Activated CD4-positive, alpha-beta T cell treated with anti-CD3 and anti-CD28 coated beads, Interleukin-2, Interleukin-4, amounts not matched to agents 100 ng/mL and 50 ng/mL, durations not matched to agents 16 hours and 8 hours (primary cell): ENCODE results near the gene TAF1B.

Experiments
- DNase-seq: peaks from one replicate; pipeline ENCODE4 v3.0.0-alpha.2; 2020; ENCODE audit warnings: low spot score

Gene TAF1B

DNA sequence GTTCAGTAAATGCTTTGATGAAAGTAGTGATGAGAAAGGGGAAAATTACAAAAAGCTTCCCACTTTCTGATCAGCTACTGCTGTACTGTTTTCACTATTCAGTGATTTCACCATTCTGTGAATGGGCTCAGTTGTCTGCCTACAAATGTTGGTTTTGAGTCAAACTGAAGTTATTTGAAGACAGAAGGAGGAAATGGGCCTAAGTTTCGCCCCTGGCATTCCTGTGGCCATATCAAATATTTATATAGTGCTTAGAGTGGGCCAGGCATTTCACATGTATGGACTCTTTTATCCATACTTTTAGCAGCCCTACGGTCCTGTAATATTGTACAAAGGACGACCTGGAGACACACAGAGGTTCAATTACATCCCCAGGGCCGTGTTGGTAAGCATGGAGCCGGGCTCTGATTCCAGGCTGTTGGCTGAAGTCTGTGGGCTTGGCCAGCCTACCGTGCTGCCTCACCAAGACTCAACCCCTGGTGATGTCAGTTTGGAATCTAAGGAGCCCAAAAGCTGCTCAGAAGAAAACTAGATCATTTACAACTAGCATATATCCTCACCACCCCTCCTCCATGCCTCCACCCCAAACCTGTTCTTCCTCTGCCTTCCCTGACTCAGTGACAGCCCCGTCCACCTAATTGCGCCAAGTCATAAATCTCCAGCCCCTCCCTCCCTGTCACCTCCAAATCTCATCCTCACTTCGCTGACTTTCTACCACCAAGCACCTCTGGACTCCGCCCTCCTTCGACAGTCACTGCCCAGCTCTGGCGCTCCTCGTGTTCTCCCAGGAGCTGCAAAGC lies 98.1 kb downstream of the TAF1B start:
- DNase-seq, result no peak

DNA sequence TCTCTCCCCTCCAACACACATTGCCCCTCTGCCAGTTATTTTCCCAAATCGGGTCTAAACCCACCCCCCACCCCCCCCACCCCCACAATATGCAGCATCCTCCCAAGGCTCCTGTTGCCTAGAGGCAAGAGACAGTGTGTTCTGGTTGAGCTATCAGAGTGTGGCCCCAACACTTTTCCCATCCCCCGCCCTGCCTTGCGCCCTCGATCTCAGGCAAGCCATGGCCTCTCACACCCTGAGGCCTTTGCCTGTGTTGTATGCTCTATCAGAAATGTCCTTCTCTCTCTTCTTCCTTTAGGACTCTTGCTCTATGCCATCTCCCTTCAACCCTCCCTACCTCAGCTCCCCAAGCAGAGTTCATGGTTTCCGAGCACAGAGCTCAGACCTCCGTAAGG lies 98.7 kb downstream of the TAF1B start:
- DNase-seq, result no peak

DNA sequence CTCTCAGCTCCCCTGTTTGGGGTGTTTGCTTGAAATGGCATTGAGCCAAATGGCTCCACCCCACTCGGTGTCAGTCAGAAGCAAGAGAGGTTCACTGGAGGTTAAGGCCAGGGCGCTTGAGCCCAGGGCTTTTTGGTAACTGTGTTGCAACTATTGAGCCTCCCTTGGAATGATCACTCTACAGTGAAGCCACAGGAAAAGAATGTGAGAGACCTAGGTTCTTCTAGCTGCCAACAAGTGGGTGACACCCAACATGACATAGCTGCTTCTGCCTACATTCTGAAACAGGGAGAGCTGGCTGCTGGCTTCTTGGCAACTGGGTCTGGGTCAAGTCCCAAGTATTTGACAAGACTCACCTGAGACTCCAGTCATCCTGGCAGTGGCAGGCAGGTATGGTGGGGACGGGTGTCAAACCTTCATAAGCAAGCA lies 101.1 kb downstream of the TAF1B start:
- no peak for DNase-seq

DNA sequence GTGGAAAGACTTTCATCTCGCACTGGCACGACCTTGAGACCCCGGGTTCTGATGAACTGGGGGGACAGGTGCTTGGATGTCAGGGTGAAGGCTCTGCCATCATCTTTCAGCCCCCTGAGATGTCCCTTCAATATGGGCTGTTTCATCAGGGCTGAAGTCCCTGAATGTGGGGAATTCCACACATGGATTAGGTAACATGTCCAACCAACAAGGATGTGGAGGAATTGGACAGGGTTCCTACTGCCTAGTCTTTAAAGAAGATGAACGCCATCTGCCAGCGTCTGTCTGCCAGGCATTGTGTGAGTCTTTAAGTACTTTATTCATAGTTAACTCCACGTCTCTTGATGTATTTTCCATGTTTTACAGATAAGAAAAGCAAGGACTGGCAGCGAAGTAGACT lies 102.3 kb downstream of the TAF1B start:
- DNase-seq, result no peak

DNA sequence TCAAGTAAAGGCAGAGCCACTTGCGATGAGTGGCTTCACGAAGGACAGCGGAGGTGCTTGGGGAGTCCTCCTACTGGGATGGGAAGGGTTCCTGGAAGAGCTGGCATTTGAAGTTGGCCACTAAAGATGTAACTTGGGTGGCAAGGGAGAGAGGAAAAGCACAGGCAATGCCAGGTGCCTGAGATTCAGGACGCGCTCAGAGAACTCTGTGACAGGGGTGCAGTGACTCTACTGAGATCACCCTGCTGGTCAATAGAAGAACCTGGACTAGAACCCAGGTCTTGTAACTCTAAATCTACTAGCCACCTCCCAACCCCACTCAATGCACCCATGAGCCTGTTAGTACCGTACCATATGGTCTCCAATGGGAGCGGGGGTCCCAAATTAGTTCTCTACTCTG lies 102.8 kb downstream of the TAF1B start:
- DNase-seq, result no peak

DNA sequence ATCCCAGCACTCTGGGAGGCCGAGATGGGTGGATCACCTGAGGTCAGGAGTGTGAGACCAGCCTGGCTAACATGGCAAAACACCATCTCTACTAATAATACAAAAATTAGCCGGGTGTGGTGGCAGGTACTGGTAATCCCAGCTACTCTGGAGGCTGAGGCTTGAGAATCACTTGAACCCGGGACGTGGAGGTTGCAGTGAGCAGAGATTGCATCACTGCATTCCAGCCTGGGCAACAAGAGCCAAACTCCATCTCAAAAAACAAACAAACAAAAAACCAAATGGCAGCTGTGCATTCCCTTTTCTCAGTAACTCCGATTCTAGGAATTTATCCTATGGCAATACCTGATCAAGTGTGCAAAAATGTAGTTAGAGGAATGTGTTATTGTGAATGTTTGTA lies 103.5 kb downstream of the TAF1B start:
- no peak for DNase-seq

DNA sequence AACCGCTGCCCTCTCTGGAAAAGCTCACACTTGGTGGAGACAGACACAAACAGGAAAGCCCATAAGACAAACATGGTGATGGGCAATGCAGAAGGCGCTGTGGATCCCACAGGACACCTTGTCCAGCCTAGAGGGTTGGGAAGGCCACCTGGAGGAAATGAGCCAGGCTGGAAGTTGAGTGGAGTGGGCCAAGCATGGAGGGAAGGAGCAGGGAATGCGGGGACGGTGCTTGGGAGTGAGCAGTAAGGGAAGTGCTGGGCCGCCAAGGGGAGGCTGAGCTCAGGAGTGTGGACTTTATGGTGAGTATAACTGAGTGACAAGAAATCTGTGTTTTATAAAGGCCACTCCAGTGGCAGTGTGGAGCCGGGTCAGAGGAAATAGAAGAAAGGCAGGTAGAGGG lies 105.4 kb downstream of the TAF1B start:
- no peak for DNase-seq

DNA sequence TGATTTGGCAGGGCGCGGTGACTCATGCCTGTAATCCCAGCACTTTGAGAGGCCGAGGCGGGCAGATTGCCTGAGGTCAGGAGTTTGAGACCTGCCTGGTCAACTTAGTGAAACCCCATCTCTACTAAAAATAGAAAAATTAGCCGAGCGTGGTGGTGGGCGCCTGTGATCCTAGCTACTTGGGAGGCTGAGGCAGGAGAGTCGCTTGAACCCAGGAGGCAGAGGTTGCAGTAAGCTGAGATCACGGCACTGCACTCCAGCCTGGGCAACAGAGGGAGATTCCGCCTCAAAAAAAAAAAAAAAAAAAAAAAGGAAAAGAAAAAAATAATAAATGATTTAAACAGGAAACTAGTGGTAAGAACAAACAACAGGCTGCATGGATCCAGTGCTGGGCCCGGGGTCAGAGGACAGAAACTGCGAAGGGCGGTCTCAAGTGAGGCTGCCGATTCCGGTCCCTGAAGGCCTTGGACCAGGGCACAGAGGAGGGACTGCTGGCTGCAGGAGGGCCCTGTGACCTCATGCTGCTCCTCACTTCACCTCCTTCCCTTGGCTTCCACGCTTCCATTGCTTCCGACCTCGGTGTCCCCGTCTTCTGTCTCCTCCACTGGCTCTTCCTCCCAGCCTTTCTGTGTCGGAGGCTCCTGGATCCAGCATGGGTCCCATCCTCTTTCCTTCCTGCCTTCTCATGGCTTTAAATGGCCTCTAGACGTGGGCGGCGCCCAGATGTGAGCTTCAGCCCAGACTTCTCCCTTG lies 106.1 kb downstream of the TAF1B start:
- no peak for DNase-seq

DNA sequence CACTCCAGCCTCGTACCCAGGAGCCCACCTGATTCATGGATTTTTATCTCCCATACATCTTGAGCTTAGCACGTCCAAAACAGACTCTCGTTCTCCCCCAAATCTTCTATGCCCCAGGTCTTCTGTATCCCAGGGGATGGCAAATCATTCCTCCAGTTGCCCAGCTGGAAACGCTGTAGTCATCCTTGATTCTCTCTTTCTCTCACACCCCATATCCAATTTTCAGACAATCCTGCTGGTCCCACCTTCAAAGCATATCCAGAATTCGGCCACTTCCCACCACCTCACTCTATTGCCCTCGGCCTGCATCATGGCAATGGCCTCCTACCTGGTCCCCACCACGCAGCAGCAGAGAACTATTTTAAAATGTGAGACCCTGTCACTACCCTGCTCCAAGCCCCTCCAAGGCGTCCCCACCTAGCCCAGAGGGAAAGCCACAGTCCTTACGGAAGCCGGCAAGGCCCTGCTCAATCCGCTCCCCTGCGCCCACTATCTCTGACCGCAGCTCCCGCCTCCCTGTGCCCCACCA lies 106.8 kb downstream of the TAF1B start:
- no peak for DNase-seq

DNA sequence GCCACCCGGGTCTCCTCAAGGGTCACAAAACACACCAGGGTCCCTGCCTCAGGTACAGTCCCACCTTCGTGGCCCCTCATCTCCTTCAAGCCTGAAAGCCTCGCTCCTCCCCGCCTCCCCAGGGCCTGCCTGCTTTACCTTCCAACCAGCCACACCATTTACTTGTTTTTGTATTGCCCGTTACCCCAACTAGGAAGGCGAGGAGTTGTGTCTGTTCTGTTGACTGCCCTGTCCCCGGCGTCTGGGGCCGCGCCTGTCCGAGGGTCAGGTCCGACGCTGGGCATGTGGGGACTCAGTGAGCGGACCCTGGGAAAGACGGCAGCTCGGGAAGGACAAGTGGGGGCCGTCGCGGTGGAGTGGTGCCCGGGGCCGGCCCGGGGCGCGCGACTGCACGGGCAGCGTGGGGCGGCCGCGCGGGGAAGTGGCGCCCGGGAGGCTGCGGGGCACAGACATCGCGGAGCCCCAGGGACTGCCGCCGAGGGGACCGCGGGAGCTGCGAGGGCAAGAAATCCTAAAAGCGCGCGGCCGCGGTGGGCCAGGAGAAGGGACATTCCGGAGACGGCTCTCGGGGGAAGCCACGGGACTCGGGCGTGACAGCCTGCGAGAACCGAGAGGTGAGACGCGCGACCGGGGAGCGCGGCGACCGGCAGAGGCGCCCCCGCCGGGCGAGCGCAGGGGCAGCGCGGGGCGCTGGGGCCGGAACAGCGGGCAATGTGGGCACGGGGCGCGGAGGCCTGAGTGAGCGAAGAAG lies 107.4 kb downstream of the TAF1B start:
- DNase-seq, result peak; percentile 20

DNA sequence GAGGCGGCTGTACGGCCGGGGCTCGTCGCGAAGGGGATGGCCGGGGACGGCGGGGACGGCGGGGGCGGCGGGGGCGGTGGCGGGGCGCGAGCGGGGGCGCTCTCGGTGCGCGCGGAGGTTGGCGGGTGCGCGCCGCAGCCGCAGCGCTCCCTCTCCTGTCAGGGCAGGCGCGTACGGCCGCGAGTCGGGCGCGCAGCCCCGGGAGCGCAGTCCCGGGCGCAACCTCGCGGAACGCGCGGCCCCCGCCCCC lies 107.9 kb downstream of the TAF1B start:
- no peak for DNase-seq

DNA sequence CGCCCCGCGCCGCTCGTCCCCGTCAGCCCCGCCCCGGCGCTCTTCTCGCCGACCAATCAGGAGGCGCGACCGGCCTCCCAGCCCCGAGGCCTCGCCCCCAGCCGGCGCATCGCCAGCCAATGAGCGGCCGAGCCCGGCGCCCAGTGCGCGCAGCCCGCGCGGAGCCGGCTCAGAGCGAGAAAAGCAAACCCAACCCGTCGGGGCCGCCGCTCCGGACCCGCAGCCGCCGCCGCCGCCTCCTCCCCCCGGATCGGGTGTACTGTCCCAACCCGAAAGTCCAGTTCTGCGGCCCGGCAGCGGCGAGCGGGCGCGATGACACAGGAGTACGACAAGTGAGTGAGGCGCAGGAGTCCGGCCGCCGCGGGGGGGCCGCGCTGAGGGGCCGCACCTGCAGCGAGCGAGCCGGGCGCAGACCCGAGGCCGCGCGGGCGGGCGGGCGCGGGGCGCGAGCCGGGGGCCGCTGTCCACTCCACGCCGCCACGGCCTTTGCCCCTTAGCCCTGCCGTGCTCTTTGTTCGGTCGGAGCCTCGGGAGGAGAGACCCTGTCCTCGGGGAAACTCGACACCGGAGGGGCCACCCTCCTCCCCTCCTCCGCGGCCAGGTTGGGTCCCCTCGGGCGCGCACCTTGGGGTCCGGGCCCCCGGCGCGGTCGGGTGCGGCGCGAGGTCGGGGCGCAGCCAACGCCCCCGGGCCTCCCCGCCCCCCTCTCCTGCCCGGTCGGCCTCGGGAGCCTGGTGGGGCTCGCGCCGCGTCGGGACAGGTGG lies 108.4 kb downstream of the TAF1B start, which contains the start of gene GRHL1:
Gene GRHL1, plus strand, starts transcription at position 172 of the 764 bp plus-strand sequence. Its CDS starts 141 bp downstream, at position 313.
- DNase-seq, result peak; percentile 91

DNA sequence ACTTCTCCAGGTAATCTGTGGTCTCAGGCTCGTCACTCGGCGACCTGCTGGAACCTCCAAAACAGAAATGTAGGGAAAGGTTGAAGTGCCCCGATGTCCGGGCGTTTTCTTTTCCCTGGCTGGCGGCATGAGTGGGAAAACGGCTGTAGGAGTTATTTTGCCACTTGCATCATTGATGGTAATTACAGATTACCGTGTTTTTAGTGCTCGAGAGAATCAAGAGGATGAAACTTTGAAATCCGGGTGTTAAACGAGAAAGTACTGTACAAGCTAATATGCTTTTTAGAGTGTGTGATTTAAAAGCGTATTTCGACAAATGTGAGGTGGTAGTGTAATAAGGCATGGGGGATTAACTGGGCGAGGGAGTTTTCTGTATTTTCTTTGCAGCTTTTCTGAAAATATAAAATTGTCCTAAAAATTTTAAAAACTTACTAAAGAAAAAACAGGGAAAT lies 109.0 kb downstream of the TAF1B start:
- no peak for DNase-seq

DNA sequence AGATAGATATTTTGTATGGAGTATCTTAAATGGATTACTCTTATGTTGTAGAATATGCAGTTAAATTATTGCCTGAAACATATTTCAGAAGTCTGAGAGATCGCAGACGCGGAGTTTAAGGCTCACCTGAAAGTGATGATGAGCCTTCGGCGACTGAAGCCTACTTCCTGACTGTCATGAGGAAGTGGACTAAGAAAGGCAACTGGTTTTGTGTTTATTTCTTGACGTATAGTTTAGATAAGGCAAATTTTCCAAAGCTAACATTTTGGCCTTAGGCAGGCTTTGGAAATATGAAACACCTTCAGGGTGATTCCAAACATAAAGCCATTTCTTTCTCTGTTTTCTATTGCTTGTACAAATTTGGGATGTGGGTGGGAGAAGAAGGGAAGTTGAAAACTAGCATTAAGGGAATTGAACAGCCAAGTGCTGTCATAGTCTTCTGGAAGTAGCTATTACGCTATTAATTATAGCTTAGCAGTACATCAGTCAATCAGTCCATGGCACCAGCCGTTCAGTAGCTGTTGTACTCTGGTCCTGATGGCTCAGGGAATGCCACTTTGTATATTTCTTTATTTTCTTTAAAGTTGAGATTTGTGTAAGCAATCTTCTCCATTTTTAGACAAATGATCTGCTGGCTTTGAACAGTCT lies 109.7 kb downstream of the TAF1B start:
- no peak for DNase-seq

DNA sequence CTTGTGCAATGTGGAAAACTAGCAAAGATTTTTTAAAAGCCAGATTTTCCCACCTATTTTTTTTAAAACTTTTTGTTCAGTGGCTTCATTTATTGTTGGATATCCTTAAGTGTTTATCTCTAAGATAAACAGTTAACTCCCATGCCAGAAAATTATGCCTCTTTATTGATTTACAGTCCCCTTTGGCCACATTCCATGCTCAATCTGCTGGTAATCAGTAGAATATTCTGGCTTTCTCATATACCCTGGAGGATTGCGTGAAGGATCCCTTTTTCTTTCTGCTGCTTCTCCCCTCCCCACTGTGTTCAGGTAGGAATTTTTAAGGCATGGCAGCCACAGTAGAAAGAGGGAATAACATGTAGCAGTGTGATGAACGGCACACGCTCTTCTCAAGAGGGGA lies 110.9 kb downstream of the TAF1B start:
- DNase-seq, result no peak

DNA sequence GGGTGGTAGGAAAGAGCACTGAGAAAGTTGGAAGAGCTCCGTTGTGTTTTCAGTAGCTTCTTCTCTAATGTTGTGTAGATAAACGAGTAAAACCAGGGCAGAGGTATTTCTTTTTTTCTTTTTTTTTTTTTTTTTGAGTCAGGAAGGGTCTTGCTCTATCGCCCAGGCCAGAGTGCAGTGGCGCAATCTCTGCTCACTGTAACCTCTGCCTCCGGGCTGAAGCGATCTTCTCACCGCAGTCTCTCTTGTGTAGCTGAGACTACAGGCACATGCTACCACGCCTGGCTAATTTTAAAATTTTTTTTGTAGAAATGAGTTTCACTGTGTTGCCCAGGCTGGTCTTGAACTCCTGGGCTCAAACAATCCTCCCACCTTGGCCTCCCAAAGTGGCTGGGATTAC lies 114.8 kb downstream of the TAF1B start:
- DNase-seq, result no peak

DNA sequence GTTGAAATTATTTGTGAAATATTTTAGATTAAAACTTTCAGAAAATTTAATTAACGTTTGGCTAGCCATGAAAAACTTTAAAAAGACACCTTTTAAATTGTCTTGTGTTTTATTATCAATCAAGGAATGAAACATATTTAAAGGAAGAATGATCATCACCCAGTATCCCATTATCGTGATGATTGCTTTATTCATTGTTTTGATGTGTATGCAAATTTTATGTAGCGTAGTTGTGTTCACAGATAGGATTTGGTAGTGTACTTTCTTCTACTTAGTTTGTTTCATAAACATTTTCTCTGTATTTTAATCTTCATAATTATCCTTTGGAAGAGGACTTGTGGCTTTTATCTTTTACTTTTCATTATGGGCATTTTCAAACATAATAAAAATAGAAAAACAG lies 116.0 kb downstream of the TAF1B start:
- DNase-seq, result no peak

DNA sequence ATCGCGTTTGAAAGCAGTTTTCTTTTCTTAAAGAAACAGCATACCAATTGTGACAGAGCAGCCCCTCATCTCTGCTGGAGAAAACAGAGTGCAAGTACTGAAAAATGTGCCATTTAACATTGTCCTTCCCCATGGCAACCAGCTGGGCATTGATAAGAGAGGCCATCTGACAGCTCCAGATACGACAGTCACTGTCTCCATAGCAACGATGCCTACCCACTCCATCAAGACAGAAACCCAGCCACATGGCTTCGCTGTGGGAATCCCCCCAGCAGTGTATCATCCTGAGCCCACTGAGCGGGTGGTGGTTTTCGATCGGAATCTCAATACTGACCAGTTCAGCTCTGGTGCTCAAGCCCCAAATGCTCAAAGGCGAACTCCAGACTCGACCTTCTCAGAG lies 117.7 kb downstream of the TAF1B start:
- no peak for DNase-seq

DNA sequence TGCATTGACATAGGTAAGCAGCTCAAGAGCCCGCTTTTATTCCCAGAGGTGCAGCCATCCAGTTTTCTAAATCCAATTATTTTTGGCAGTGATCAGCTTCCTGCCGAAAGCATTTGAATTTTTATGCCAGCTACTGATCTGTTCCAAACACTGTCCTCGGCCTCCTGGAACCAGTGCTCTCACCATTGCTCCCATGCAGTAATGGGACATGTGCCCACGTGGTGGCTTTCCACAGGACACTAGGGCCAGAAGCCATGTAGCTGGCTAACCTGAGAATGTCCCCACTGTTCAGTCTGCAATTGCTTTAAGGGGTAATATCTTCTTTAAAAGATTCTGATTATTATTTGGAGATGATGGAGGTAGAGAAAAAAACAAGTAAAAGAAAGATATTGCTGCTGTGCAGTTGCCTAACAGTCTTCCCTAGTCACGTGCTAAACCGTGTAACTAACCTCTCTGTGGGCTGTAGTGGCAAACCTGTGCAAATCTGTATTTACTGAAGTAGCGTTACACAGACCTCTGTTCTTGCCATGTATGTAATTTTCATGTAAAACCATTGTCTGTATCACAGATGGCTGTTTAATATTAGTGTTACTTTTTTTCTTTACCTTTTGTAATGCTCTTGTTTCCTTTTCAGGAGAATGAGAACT lies 121.2 kb downstream of the TAF1B start:
- DNase-seq, result no peak

DNA sequence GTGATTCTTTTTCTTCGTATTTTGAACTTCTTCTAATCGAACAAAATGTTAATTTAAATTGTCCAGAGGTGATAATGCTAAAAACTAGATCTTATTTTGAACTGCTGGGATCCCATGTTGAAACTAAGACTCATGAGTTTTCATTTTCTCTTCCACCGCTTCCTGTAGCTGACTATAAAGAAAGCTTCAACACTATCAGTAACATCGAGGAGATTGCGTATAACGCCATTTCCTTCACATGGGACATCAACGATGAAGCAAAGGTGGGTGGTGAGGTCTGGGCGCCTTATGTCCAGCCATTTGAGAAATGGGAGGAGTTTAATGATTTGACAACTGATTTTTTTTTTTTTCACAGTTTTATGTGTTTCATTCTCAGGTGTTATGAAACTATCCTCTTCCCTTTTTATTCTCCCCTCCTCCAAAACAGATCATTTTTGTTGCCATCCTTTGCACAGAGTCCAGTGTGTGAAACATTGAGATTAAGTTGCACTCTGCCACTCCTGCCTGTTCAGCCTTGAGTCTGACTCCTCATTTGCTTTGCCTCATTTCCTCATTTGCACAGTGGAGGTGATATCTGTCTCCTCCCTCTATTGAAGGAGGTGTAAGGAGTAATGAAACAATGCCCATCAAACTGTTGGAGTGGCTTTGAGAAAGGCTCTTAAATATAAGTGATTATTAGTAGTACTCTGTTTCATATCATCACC lies 122.0 kb downstream of the TAF1B start:
- DNase-seq, result peak; percentile 40
